ENCODE results near the gene PET100. TPM values are rescaled to one million over a fixed set of nuclear protein-coding genes. Genes with fewer than 3 reads are reported as not detected.

The PET100 gene, protein sequence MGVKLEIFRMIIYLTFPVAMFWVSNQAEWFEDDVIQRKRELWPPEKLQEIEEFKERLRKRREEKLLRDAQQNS
- 10 to 100 TPM; 75.9 to 95.7 TPM for total RNA-seq

DNA sequence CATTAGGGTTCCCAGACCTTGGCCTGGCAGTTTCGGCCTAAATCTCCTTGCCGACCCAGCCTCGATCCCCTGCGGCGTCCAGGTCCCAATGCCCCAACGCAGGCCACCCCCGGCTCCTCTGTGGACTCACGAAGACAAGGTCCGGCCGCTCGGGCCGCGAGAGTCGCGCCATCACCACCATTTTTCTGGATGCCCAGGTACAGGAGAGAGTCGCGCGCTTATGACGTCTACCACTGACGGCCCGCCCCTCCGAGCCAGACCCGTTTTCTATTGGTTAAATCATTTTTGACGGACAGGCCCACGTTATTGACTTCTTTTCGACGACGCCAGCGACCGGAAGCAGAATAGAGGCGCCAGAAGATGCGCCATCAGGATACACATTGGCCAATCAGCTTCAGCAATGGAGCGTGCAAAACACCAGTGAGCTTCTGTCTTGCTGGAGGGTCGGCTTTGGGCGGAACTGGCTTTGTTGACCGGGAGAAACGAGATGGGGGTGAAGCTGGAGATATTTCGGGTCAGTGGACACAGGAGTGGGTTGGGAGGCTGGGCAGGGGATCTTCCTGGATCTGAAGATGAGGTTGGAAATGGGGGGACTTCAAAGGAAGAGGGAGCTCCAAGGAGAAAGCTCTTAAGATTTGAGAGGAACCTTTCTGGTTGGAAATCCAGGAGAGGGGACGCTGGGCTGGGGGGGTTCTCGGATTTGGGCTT, at the start of gene PET100, which contains the start of gene XAB2:
PET100 (plus strand) TSS at position 447 of the 708 bp plus-strand sequence; CDS start at position 488, 41 bp downstream.
XAB2 (minus strand) TSS at position 199 of the 708 bp plus-strand sequence; CDS start at position 181, 18 bp downstream.
- DNase-seq (ENCODE audit: low spot score) (peak; percentile 95), ATAC-seq (peak; percentile 97 to 98)
- H3K27ac Mint-ChIP-seq, result peak within 1 kb of the TSS; percentile 95 to 99
- peaks cover 9% of the 10 kb centered on the region for H3K36me3 Mint-ChIP-seq
- H3K27me3 Mint-ChIP-seq, result no peaks in the 10 kb centered on the region
- peak within 1 kb of the TSS; percentile 99 for H3K4me3 Mint-ChIP-seq
- H3K4me1 Mint-ChIP-seq (ENCODE audit: low read depth in 2 of 2), result peaks cover 31 to 41% of the 10 kb centered on the region in 2 donors
- H3K9me3 Mint-ChIP-seq, result no peaks in the 10 kb centered on the region

DNA sequence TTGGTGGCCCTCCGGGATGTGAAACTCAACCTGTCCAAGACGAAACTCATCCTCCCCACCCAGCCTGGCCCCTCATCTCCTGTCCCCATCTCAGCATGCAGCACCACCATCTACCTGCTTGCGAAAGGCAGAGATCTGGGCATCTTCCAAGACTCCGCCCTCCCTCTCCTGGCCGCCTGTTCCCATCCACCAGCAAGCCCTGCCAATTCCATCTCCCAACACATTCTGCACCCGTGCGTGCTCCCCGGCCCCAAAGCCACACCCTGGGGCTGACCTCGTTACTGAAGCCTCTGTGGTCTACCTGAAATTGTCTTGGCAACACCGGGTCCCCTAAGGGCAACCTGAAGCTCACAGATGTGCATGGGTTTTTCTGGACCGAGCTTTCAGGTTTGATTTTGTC, 47.1 kb upstream of the PET100 start:
- Mint-ChIP-seq H3K27me3 (peaks cover 6 to 15% of the 10 kb centered on the region in 2 donors), H3K9me3 (no peaks in the 10 kb centered on the region), H3K36me3 (no peaks in the 10 kb centered on the region), H3K4me1 (ENCODE audit: low read depth in 2 of 2) (no peaks in the 10 kb centered on the region), H3K27ac (no peak overlapping the region), H3K4me3 (no peak overlapping the region)
- no peak for ATAC-seq
- DNase-seq (ENCODE audit: low spot score), result no peak

DNA sequence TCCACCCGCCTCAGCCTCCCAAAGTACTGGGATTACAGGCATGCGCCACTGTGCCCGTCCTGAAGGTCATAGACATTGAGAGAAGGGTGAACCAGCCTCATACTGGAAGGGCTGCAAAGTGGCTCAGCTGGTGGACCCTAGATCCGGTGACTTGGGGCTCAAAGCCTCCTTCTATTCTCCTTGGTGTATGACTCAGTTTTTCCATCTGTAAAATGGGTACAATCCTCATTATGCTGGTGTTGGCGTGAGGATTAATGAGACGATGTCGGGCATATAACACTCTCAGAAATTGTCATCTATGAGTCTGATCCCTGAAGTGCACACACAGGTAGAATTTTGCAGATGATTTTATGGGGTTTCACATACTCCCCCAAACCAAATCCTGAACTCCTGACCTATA, 39.8 kb upstream of the PET100 start:
- peaks cover 9 to 19% of the 10 kb centered on the region in 2 donors for H3K27me3 Mint-ChIP-seq
- H3K27ac Mint-ChIP-seq, result no peak overlapping the region
- H3K4me1 Mint-ChIP-seq (ENCODE audit: low read depth in 2 of 2), result no peaks in the 10 kb centered on the region
- no peak overlapping the region for H3K4me3 Mint-ChIP-seq
- DNase-seq (ENCODE audit: low spot score), result no peak
- H3K9me3 Mint-ChIP-seq, result no peaks in the 10 kb centered on the region
- no peaks in the 10 kb centered on the region for H3K36me3 Mint-ChIP-seq
- no peak for ATAC-seq

DNA sequence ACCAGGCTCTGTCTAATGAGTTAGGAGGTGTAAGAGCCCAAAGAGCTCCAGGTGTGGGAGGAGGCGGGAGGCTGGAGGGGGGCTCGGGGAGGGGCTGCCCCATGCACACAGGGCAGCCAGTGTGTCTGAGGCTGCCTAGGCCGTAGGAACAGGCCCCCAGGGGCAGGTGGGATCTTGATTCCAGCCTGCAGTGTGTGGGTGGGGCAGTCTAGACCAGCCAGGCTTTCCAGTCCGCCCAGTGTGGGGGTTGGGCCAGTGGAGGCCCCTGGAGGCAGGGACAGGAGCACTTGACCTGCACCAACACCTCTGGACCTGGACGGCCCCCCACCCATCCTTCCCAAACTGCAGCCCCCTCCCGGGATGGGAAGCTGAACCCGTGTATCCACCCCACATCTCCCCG, 39.3 kb upstream of the PET100 start:
- Mint-ChIP-seq H3K9me3 (no peaks in the 10 kb centered on the region), H3K36me3 (no peaks in the 10 kb centered on the region), H3K4me1 (ENCODE audit: low read depth in 2 of 2) (peaks cover 2 to 3% of the 10 kb centered on the region in 2 donors), H3K27me3 (peaks cover 11 to 24% of the 10 kb centered on the region in 2 donors), H3K27ac (no peak overlapping the region), H3K4me3 (no peak overlapping the region)
- ATAC-seq (peak in 1 of 2 donors; percentile 43), DNase-seq (ENCODE audit: low spot score) (no peak)

DNA sequence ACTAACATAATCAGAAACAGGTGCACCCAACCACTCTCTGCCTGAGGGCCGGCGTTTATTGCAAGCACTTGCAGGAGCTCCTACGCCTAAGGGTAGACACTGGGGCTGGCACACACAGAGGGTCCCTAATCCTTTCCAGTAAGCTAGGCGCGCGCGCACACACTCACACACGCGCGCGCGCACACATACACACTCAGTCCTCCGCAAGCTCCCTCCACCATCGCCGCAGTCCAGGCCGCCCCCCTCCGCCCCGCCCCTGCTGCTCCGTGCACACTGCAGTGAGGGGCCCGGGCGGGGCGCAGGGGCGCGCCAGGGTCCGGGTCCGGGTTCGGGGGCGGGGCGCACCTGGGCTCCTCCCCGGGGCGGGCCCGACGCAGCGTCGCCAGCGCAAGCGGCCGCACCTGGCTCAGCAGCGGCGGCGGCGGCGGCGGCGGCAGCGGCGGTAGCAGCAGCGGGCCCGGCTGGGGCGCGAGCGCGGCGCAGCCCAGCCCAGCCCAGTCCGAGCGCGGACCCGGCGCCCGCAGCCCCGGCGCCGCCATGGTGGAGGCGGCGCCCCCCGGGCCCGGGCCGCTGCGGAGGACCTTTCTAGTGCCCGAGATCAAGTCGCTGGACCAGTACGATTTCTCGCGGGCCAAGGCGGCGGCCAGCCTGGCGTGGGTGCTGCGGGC, 34.0 kb upstream of the PET100 start, which contains the start of gene CAMSAP3:
CAMSAP3 (plus strand) TSS at position 398 of the 668 bp plus-strand sequence; CDS start at position 538, 140 bp downstream.
- Mint-ChIP-seq H3K4me3 (peak within 1 kb of the TSS; percentile 34), H3K4me1 (ENCODE audit: low read depth in 2 of 2) (peaks cover 4 to 5% of the 10 kb centered on the region in 2 donors), H3K9me3 (no peaks in the 10 kb centered on the region), H3K27ac (no peak within 1 kb of the TSS), H3K27me3 (peaks cover 24 to 41% of the 10 kb centered on the region in 2 donors), H3K36me3 (no peaks in the 10 kb centered on the region)
- ATAC-seq (peak; percentile 79 to 81), DNase-seq (ENCODE audit: low spot score) (no peak)

DNA sequence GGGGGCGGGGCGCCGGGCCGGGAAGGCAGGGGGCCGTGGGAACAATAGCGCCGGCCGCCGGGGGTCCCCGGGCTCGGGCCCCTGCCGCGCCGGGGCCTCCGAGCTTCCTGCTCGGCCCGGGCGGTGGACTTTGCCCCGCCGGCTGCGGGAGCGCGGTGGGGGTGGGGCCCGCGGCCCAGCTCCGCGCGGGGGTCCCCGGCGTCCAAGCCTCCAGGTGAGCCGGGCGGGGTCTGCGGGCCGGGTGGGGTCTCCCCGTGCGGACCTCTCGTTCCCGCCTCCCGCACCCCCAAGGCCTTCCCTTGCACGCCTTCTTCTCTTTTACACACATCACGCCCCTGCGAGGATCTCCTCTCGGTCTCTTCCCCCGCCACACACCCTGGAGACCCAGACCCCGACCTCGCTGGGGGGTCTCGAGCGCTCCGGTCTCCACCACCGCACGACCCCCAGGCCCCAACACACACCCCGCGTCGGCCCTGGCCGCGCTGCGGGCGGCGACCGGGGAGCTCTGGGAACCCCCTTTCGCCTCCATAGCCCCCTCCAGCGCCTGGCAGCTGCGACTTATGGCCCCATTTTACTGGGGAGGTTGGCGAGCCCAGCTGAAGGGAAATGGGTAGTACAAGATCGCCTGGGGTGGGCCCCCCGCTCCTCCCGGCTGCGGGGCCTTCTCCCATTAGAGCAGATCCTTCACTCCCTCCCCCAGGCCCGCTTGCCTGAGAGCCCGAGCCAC, 33.2 kb upstream of the PET100 start:
- H3K36me3 Mint-ChIP-seq, result no peaks in the 10 kb centered on the region
- no peak for DNase-seq (ENCODE audit: low spot score)
- H3K27me3 Mint-ChIP-seq, result peaks cover 24 to 41% of the 10 kb centered on the region in 2 donors
- no peak overlapping the region for H3K4me3 Mint-ChIP-seq
- peaks cover 4 to 5% of the 10 kb centered on the region in 2 donors for H3K4me1 Mint-ChIP-seq (ENCODE audit: low read depth in 2 of 2)
- H3K27ac Mint-ChIP-seq, result no peak overlapping the region
- no peak for ATAC-seq
- H3K9me3 Mint-ChIP-seq, result no peaks in the 10 kb centered on the region

DNA sequence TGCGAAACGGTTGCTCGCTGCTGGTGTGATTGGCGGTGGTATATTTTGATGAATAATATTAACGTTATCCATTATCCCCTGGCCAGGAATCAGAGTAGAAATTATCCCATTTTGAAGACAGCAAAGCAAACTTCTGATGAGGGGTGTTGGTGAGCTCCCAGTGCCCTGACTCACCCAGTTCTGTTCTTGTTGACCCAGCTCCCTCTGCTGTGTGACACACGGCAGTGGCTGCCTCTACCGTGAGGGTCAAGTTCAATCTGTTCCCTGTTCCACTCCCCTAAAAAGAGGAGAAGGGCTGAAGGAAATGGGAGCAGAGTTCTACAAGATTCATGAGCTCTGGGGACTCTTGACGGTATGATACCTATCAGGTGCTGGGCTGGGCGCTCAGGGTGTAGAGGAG, 31.9 kb upstream of the PET100 start:
- no peaks in the 10 kb centered on the region for H3K36me3 Mint-ChIP-seq
- H3K27ac Mint-ChIP-seq, result no peak overlapping the region
- no peak for ATAC-seq
- H3K9me3 Mint-ChIP-seq, result no peaks in the 10 kb centered on the region
- H3K4me3 Mint-ChIP-seq, result peak overlapping the region; percentile 22
- no peak for DNase-seq (ENCODE audit: low spot score)
- H3K27me3 Mint-ChIP-seq, result peaks cover 26 to 50% of the 10 kb centered on the region in 2 donors
- peaks cover 5 to 8% of the 10 kb centered on the region in 2 donors for H3K4me1 Mint-ChIP-seq (ENCODE audit: low read depth in 2 of 2)

DNA sequence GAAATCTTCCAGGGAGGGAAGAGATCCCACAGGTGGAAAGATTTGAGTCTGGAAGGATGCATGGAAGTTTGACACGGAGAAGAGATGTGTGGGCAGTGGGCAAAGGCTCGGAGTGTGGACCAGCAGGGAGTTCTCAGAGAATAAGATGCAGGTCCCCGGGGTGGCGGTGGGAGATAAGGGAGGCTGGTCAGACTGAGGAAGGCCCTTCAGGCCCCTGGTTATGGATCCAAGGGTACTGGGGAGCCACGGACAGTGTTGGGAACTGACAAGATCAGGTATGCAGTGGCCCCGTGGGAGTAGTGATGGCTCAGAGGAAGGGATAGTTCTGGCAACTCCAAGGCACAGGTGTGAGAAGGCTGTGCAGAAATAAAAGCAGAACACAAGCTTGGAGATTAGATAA, 31.4 kb upstream of the PET100 start:
- DNase-seq (ENCODE audit: low spot score), result no peak
- H3K27ac Mint-ChIP-seq, result peak overlapping the region in 1 of 2 donors; percentile 29
- ATAC-seq, result no peak
- no peaks in the 10 kb centered on the region for H3K36me3 Mint-ChIP-seq
- H3K4me3 Mint-ChIP-seq, result no peak overlapping the region
- peaks cover 25 to 47% of the 10 kb centered on the region in 2 donors for H3K27me3 Mint-ChIP-seq
- no peaks in the 10 kb centered on the region for H3K9me3 Mint-ChIP-seq
- peaks cover 5 to 8% of the 10 kb centered on the region in 2 donors for H3K4me1 Mint-ChIP-seq (ENCODE audit: low read depth in 2 of 2)

DNA sequence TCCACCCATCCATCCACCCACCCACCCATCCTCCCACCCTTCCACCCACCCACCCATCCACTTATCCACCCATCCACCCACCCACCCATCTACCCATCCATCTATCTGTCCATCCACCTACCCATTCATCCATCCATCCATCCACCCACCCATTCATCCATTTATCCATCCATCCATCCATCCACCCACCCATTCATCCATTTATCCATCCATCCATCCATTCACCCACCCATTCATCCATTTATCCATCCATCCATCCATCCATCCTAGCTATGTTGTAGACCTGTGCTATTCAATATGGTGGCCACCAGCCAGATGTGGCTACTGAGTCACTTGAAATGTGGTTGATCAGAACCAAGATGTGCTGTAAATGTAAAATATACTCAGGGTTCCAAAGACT, 28.9 kb upstream of the PET100 start:
- no peak overlapping the region for H3K4me3 Mint-ChIP-seq
- ATAC-seq, result no peak
- H3K9me3 Mint-ChIP-seq, result no peaks in the 10 kb centered on the region
- H3K27me3 Mint-ChIP-seq, result peaks cover 22 to 24% of the 10 kb centered on the region in 2 donors
- H3K27ac Mint-ChIP-seq, result no peak overlapping the region
- DNase-seq (ENCODE audit: low spot score), result no peak
- peaks cover 0 to 7% of the 10 kb centered on the region in 2 donors for H3K4me1 Mint-ChIP-seq (ENCODE audit: low read depth in 2 of 2)
- no peaks in the 10 kb centered on the region for H3K36me3 Mint-ChIP-seq

DNA sequence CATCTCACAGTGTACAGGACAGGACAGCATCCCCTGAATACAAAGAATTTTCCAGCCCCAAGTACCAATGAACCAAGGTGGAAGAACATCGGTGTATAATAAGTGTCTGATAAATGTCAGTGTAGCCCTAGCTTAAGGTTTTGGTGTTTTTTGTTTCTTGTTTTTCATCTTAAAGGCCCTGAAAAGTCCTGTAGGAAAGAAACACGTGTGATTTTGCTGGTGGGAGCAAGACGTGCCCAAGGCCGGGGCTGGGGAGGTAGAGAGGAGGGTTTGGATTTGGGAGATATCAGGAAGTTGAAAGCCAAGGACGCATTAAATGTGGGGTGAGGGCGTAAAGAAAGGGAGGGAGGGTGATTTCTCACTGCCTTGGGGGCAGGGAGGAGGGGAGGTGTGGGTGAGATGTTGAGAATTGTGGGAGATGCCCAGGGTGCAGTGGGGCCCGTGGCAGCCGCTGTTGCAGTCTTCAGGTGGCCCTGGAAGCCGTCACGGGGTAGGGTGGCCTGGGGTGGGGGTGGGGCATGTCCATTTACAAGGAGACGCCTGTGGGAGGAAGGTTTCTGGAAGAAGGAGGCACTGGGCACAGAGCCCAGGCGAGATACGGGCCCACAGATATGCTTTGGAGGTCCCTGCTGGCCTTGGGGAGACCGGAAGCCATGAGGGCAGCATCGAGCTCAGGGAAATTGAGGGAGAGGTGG, 27.2 kb upstream of the PET100 start:
- H3K9me3 Mint-ChIP-seq, result no peaks in the 10 kb centered on the region
- peaks cover 0 to 8% of the 10 kb centered on the region in 2 donors for H3K4me1 Mint-ChIP-seq (ENCODE audit: low read depth in 2 of 2)
- ATAC-seq, result no peak
- H3K4me3 Mint-ChIP-seq, result no peak overlapping the region
- no peaks in the 10 kb centered on the region for H3K36me3 Mint-ChIP-seq
- H3K27me3 Mint-ChIP-seq, result peaks cover 20 to 22% of the 10 kb centered on the region in 2 donors
- H3K27ac Mint-ChIP-seq, result no peak overlapping the region
- DNase-seq (ENCODE audit: low spot score), result no peak

DNA sequence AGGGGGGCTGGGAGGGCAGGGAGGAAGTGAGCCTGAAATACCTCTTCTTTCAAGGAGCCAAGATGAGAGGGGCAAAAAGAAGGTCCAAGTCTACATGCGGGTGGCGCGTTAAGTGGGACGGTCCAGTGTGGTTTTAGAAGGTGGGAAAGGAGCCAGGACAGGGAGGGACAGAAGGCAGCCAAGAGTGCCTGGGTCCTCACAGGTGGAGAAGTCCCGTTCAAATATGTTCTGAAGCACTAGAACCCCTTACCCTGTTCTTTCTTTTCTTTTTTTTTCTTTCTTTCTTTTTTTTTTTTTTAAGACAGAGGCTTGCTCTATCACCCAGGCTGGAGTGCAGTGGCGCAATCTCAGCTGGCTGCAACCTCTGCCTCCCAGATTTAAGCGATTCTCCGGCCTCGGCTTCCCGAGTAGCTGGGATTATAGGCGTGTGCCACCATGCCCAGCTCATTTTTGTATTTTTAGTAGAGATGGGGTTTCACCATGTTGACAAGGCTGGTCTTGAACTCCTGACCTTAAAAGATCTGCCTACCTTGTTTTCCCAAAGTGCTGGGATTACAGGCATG, 26.6 kb upstream of the PET100 start:
- ATAC-seq, result no peak
- Mint-ChIP-seq H3K4me3 (no peak overlapping the region), H3K27ac (no peak overlapping the region), H3K27me3 (peaks cover 14 to 18% of the 10 kb centered on the region in 2 donors), H3K4me1 (ENCODE audit: low read depth in 2 of 2) (peaks cover 0 to 8% of the 10 kb centered on the region in 2 donors), H3K9me3 (no peaks in the 10 kb centered on the region), H3K36me3 (no peaks in the 10 kb centered on the region)
- no peak for DNase-seq (ENCODE audit: low spot score)

DNA sequence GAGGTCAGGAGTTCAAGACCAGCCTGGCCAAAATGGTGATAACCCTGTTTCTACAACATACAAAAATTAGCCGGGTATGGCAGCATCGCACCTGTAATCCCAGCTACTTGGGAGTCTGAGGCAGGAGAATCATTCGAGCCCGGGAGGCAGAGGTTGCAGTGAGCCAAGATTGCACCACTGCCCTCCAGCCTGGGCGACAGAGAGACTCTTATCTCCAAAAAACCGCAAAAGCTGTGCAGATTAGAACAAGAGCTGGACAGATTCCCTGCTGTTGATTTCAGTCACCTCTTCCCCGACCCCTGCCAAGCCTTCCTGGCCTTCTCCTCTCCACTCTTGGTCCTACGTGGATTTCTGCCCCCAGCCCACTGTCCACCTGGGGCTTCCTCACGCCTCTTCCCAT, 25.7 kb upstream of the PET100 start:
- DNase-seq (ENCODE audit: low spot score), result no peak
- Mint-ChIP-seq H3K9me3 (no peaks in the 10 kb centered on the region), H3K4me3 (no peak overlapping the region), H3K27ac (no peak overlapping the region), H3K4me1 (ENCODE audit: low read depth in 2 of 2) (peaks cover 0 to 8% of the 10 kb centered on the region in 2 donors), H3K27me3 (peaks cover 9 to 14% of the 10 kb centered on the region in 2 donors), H3K36me3 (no peaks in the 10 kb centered on the region)
- no peak for ATAC-seq
